A549 (cell line): ENCODE measurements around the gene BBIP1. TPM values are rescaled to one million over a fixed set of nuclear protein-coding genes. Genes with fewer than 3 reads are reported as not detected.

Experiments
- ATAC-seq, 2 experiments: fragments of 200-7000 bp in 1 of 2; fragments of >200 bp in 1 of 2; cut with Nextera tagmentation in 1 of 2; cut with Tn5 transposase in 1 of 2; 3 replicates each; pipeline versions ENCODE4 v1.8.0 to v1.9.1; 2018 to 2020; ENCODE audit warnings: mild to moderate bottlenecking in 1 of 2, moderate library complexity in 1 of 2
- CTCF ChIA-PET: fragments of 300-600 bp; sonication (Branson Sonifier 250); formaldehyde crosslinking; extraction: SDS; loops from one replicate; lab custom pipeline; 2021; ENCODE audit warnings: antibody characterized with exemption, inconsistent platforms; lab: Yijun Ruan, JAX
- POLR2A ChIA-PET: fragments of 350-600 bp; formaldehyde crosslinking; extraction: SDS; loops from one replicate; lab custom pipeline; 2021; ENCODE audit warnings: antibody characterized with exemption, inconsistent platforms; lab: Yijun Ruan, JAX
- DNase-seq, 2 experiments: peaks; one replicate each; pipeline versions ENCODE4 v3.0.0 to v3.0.0-alpha.2; 2011 to 2016; ENCODE audit warnings: low read depth in 1 of 2, low spot score in 1 of 2
- FAIRE-seq: peaks from 2 replicates; lab custom pipeline; 2011; peaks lifted over from hg19 to GRCh38; lab: Jason Lieb, UNC
- H3K27ac ChIP-seq, 2 experiments: fragments of >200 bp; sonication (Bioruptor Twin); formaldehyde crosslinking; 3 replicates each; pipeline ENCODE4 v1.5.1; 2016 to 2017
- H3K4me1 ChIP-seq: fragments of >200 bp; sonication (Bioruptor Twin); formaldehyde crosslinking; 3 replicates; pipeline ENCODE4 v1.6.1; 2016
- H3K4me2 ChIP-seq: fragments of >200 bp; sonication (Bioruptor Twin); formaldehyde crosslinking; 3 replicates; pipeline ENCODE4 v1.6.1; 2016
- H3K4me3 ChIP-seq: fragments of >200 bp; sonication (Bioruptor Twin); formaldehyde crosslinking; 3 replicates; pipeline ENCODE4 v1.5.1; 2016
- H3K9me3 ChIP-seq: fragments of >200 bp; sonication (Bioruptor Twin); formaldehyde crosslinking; 3 replicates; pipeline ENCODE4 v1.6.1; 2016
- CBX2 ChIP-seq: fragments of 200-600 bp; sonication (generic); IDR thresholded peaks from 2 replicates; pipeline ENCODE4 v1.6.1; 2016; ENCODE audit warnings: low read depth, mild to moderate bottlenecking, borderline replicate concordance
- CBX8 ChIP-seq: fragments of 200-600 bp; sonication (generic); IDR thresholded peaks from 2 replicates; pipeline ENCODE4 v1.6.1; 2016
- CEBPB ChIP-seq, 2 experiments: fragments of >200 bp in 1 of 2; sonication (Bioruptor Twin) in 1 of 2; formaldehyde crosslinking in 1 of 2; IDR thresholded peaks; 2 replicates each; pipeline ENCODE4 v1.6.1; 2012 to 2016
- CHD2 ChIP-seq: fragments of 150-350 bp; IDR thresholded peaks from 2 replicates; pipeline ENCODE4 v1.6.1; 2014; ENCODE audit warnings: low read length; ENCODE audit not compliant: partially characterized antibody
- CHD4 ChIP-seq: fragments of 200-600 bp; sonication (generic); IDR thresholded peaks from 2 replicates; pipeline ENCODE4 v1.6.1; 2016; ENCODE audit warnings: antibody characterized with exemption, mild to moderate bottlenecking, borderline replicate concordance
- EHMT2 ChIP-seq: fragments of 200-600 bp; sonication (generic); IDR thresholded peaks from 2 replicates; pipeline ENCODE4 v1.6.1; 2016; ENCODE audit warnings: antibody characterized with exemption, low read depth, mild to moderate bottlenecking, moderate library complexity
- EP300 ChIP-seq, 2 experiments: fragments of >200 bp; sonication (Bioruptor Twin); formaldehyde crosslinking; IDR thresholded peaks; 2 replicates in 1 of 2; 3 replicates in 1 of 2; pipeline ENCODE4 v1.6.1; 2016 to 2017
- ESRRA ChIP-seq: fragments of 150-350 bp; IDR thresholded peaks from 2 replicates; pipeline ENCODE4 v1.6.1; 2014; ENCODE audit warnings: mild to moderate bottlenecking, low read length, borderline replicate concordance
- FOSB ChIP-seq: fragments of 250-450 bp; sonication (Bioruptor Pico); IDR thresholded peaks from 2 replicates; pipeline ENCODE4 v1.5.0; 2020; ENCODE audit warnings: mild to moderate bottlenecking, moderate library complexity
- FOSL2 ChIP-seq, 2 experiments: fragments of 450-650 bp in 1 of 2; fragments of >200 bp in 1 of 2; sonication (Bioruptor Twin) in 1 of 2; formaldehyde crosslinking; IDR thresholded peaks; 2 replicates each; pipeline versions ENCODE4 v1.5.0 to v1.6.1; 2016 to 2020; ENCODE audit warnings: mild to moderate bottlenecking in 1 of 2, moderate library complexity in 1 of 2
- FOXS1 ChIP-seq: fragments of 250-450 bp; sonication (Bioruptor Pico); IDR thresholded peaks from 2 replicates; pipeline ENCODE4 v1.5.0; 2020; ENCODE audit warnings: mild to moderate bottlenecking, moderate library complexity
- JUNB ChIP-seq: fragments of >200 bp; sonication (Bioruptor Twin); formaldehyde crosslinking; IDR thresholded peaks from 2 replicates; pipeline ENCODE4 v1.6.1; 2016
- MAFK ChIP-seq: fragments of 450-650 bp; IDR thresholded peaks from 2 replicates; pipeline ENCODE4 v1.6.1; 2014; ENCODE audit not compliant: partially characterized antibody
- NFE2L2 ChIP-seq: fragments of 150-350 bp; conservative IDR thresholded peaks from 2 replicates; pipeline ENCODE4 v1.6.1; 2014; ENCODE audit warnings: low read length
- NPAS2 ChIP-seq: fragments of 250-450 bp; sonication (Bioruptor Pico); IDR thresholded peaks from 2 replicates; pipeline ENCODE4 v1.8.0; 2022; ENCODE audit warnings: mild to moderate bottlenecking, moderate library complexity, borderline replicate concordance
- POLR2A ChIP-seq: IDR thresholded peaks from 2 replicates; pipeline ENCODE4 v1.6.1; 2012; ENCODE audit warnings: mild to moderate bottlenecking, low read length
- RCOR1 ChIP-seq: fragments of 150-350 bp; IDR thresholded peaks from 2 replicates; pipeline ENCODE4 v1.6.1; 2014; ENCODE audit warnings: antibody characterized with exemption, low read length, low read depth
- SMC3 ChIP-seq: fragments of >200 bp; sonication (Bioruptor Twin); formaldehyde crosslinking; IDR thresholded peaks from 3 replicates; pipeline ENCODE4 v1.6.1; 2018; ENCODE audit warnings: inconsistent platforms
- ZC3H11A ChIP-seq: fragments of 450-650 bp; IDR thresholded peaks from 2 replicates; pipeline ENCODE4 v1.6.1; 2014; ENCODE audit warnings: antibody characterized with exemption, mild to moderate bottlenecking
- ZFP36 ChIP-seq: fragments of 450-650 bp; IDR thresholded peaks from 2 replicates; pipeline ENCODE4 v1.6.1; 2014; ENCODE audit warnings: borderline replicate concordance; ENCODE audit not compliant: partially characterized antibody
- ZNF302 ChIP-seq: fragments of 250-450 bp; sonication (Bioruptor Pico); IDR thresholded peaks from 2 replicates; pipeline ENCODE4 v1.9.0; 2021; ENCODE audit warnings: inconsistent platforms, mild to moderate bottlenecking, moderate library complexity
- WGBS: methylation state at CpG from one replicate; pipeline ENCODE4 v1.1.6; 2017; ENCODE audit errors: missing lambda C conversion rate; 5-methylcytosine and 5-hydroxymethylcytosine counted together
- polyA plus RNA-seq, 4 experiments: library from polyadenylated mRNA; depleted of rRNA in 3 of 4; stranded (reverse); fragments of >200 nt; fragmentation: RNase III in 1 of 4; extraction: RNeasy Plus Mini Kit Qiagen cat#74134 plus additional on column Dnase treatment in 1 of 4; gene quantifications; 2 replicates in 3 of 4; 3 replicates in 1 of 4; pipeline ENCODE4 v1.2.3, GENCODE V29; 2011 to 2017
- TF ChIP-seq, protein P1 (sequence below): fragments of 200-600 bp; sonication (generic); IDR thresholded peaks from 2 replicates; pipeline ENCODE4 v1.6.1; 2016; ENCODE audit warnings: antibody characterized with exemption, mild to moderate bottlenecking, moderate library complexity
- TF ChIP-seq, protein P2 (sequence below): fragments of 450-650 bp; IDR thresholded peaks from 2 replicates; pipeline ENCODE4 v1.6.1; 2014; ENCODE audit warnings: antibody characterized with exemption
- TF ChIP-seq, protein P3 (sequence below): IDR thresholded peaks from 2 replicates; pipeline ENCODE4 v1.6.1; 2012; ENCODE audit warnings: low read depth, borderline replicate concordance
- TF ChIP-seq, protein P4 (sequence below): IDR thresholded peaks from 2 replicates; pipeline ENCODE4 v1.6.1; 2012

The BBIP1 gene
- polyA plus RNA-seq, 2 of the 4 experiments (the other 2 are of a cell fraction), result 57.2 to 83.4 TPM

DNA sequence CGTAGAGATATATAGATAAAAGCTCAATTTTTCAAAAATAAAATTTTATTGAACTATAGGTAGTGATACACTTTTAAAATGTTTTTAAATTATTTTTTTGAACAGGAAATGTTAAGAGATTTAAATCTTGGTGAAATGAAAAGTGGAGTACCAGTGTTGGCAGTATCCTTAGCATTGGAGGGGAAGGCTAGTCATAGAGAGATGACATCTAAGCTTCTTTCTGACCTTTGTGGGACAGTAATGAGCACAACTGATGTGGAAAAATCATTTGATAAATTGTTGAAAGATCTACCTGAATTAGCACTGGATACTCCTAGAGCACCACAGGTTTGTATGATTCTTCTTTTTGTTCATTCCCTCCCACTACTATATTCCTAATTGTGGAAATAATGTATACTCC, 31.4 kb downstream of the BBIP1 start (continued):
- TF ChIP-seq, protein P1, sequence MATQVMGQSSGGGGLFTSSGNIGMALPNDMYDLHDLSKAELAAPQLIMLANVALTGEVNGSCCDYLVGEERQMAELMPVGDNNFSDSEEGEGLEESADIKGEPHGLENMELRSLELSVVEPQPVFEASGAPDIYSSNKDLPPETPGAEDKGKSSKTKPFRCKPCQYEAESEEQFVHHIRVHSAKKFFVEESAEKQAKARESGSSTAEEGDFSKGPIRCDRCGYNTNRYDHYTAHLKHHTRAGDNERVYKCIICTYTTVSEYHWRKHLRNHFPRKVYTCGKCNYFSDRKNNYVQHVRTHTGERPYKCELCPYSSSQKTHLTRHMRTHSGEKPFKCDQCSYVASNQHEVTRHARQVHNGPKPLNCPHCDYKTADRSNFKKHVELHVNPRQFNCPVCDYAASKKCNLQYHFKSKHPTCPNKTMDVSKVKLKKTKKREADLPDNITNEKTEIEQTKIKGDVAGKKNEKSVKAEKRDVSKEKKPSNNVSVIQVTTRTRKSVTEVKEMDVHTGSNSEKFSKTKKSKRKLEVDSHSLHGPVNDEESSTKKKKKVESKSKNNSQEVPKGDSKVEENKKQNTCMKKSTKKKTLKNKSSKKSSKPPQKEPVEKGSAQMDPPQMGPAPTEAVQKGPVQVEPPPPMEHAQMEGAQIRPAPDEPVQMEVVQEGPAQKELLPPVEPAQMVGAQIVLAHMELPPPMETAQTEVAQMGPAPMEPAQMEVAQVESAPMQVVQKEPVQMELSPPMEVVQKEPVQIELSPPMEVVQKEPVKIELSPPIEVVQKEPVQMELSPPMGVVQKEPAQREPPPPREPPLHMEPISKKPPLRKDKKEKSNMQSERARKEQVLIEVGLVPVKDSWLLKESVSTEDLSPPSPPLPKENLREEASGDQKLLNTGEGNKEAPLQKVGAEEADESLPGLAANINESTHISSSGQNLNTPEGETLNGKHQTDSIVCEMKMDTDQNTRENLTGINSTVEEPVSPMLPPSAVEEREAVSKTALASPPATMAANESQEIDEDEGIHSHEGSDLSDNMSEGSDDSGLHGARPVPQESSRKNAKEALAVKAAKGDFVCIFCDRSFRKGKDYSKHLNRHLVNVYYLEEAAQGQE, result no peak
- TF ChIP-seq FOSB (CRISPR knock-in tag) (no peak), RCOR1 (no peak), POLR2A (no peak)
- TF ChIP-seq, all 56 proteins: peak for 0

DNA sequence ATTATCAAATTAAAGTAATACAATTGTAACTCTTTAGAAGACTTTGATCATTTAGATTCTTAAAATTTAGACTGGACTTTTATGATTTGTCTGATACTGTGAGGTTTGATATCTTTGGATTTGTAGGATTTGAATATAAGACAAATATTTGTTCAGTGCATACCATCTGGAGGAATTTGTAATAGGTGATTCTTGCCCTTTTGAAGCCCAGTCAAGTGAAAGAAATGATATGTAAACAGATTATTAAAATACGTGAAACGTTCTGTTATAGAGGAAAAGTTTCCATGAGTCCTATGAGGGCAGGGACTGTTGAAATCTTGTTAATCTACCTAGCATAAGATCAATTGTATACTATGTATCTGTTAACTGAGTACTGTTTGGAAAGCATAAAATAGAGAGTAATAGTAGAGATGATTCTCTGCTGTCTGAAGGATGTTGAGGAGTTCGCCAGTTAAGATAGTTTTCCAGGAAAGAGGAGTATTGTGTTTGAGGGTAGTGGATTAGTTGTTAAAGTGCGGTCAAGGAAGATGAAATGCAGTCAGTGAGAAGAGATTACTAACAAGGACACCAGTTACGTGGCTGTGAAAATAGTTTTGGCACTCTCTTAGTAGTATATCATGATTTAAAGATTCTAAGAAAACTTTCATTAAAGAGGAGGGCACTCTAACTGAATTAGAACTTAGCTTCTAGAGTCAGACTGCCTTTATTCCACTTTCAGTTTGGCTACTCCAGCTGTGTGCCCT, 32.9 kb downstream of the BBIP1 start:
- 40% methylated on average over 5 of the region's 5 CpGs for WGBS
- POLR2A ChIA-PET, result no interaction called here
- H3K9me3 ChIP-seq, result no peaks in the 10 kb centered on the region
- TF ChIP-seq CHD2 (no peak), CBX8 (no peak), ZC3H11A (no peak), NFE2L2 (no peak), EP300 (IDR thresholded peaks at IDR 0.05) (no peak), ZNF302 (CRISPR knock-in tag) (no peak), FOXS1 (CRISPR knock-in tag) (no peak), JUNB (no peak), CBX2 (no peak), MAFK (no peak), NPAS2 (CRISPR knock-in tag) (no peak), CEBPB (IDR thresholded peaks at IDR 0.05) (no peak)
- TF ChIP-seq, protein P2, sequence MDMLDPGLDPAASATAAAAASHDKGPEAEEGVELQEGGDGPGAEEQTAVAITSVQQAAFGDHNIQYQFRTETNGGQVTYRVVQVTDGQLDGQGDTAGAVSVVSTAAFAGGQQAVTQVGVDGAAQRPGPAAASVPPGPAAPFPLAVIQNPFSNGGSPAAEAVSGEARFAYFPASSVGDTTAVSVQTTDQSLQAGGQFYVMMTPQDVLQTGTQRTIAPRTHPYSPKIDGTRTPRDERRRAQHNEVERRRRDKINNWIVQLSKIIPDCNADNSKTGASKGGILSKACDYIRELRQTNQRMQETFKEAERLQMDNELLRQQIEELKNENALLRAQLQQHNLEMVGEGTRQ, result no peak
- TF ChIP-seq, protein P3, sequence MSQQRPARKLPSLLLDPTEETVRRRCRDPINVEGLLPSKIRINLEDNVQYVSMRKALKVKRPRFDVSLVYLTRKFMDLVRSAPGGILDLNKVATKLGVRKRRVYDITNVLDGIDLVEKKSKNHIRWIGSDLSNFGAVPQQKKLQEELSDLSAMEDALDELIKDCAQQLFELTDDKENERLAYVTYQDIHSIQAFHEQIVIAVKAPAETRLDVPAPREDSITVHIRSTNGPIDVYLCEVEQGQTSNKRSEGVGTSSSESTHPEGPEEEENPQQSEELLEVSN, result no peak
- TF ChIP-seq, protein P4, sequence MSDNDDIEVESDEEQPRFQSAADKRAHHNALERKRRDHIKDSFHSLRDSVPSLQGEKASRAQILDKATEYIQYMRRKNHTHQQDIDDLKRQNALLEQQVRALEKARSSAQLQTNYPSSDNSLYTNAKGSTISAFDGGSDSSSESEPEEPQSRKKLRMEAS, result no peak
- TF ChIP-seq, all 56 proteins: peak for 0
- peak overlapping the region; percentile 65 for H3K4me2 ChIP-seq
- DNase-seq, result no peak
- CTCF ChIA-PET, result interaction anchor here (0.5 to 2.5 kb wide), 7 partner anchors 9 to 140 kb away, joined by 3 to 13 read pairs (median 4); no protein-coding TSS in a partner anchor
- H3K4me3 ChIP-seq, result no peak overlapping the region
- no peak for FAIRE-seq
- ATAC-seq, result peak in 1 of 2 experiments; percentile 44; a peak in 4 of 6 replicates
- peaks cover 32% of the 10 kb centered on the region for H3K4me1 ChIP-seq
- peak overlapping the region; percentile 25 to 70; a peak in 4 of 6 replicates for H3K27ac ChIP-seq

DNA sequence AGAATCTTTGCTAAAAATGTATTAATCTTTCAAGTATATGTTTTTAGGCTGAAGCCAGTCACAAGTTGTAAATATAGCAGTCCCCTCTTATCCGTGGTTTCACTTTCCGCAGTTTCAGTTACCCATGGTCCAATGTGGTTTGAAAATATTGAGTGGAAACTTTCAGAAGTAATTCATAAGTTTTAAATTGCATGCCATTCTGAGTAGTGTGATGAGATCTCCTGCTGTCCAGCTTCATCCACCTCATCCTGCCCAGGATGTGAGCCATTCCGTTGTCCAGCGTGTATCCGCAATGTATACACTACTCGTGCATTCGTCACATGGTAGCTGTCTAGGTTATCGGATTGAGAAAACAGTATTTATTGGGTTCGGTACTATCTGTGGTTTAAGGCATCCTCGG, 35.1 kb downstream of the BBIP1 start:
- H3K4me2 ChIP-seq, result no peak overlapping the region
- no peak overlapping the region for H3K4me3 ChIP-seq
- ChIA-PET POLR2A (interaction anchor here (1.2 kb wide), 2 partner anchors 11 to 13 kb away, joined by 3 read pairs; no protein-coding TSS in a partner anchor), CTCF (interaction anchor here (1.1 to 2.7 kb wide), 2 partner anchors 9 to 15 kb away, joined by 3 to 16 read pairs; no protein-coding TSS in a partner anchor)
- H3K9me3 ChIP-seq, result no peaks in the 10 kb centered on the region
- ATAC-seq, result no peak
- no peak for DNase-seq
- peaks cover 32% of the 10 kb centered on the region for H3K4me1 ChIP-seq
- no peak for FAIRE-seq
- WGBS, result 91% methylated on average over 10 of the region's 10 CpGs
- no peak overlapping the region for H3K27ac ChIP-seq
- no peak for TF ChIP-seq SMC3
- TF ChIP-seq FOSL2 (IDR thresholded peaks at IDR 0.05), result no peak
- TF ChIP-seq FOSL2 (CRISPR knock-in tag; IDR thresholded peaks at IDR 0.05), result no peak
- no peak for TF ChIP-seq CHD4
- TF ChIP-seq, protein P2, result no peak
- no peak for TF ChIP-seq EHMT2
- no peak for TF ChIP-seq POLR2A
- no peak for TF ChIP-seq ZNF302 (CRISPR knock-in tag)
- no peak for TF ChIP-seq EP300 (IDR thresholded peaks at IDR 0.05)
- TF ChIP-seq ZFP36, result no peak
- no peak for TF ChIP-seq ESRRA
- TF ChIP-seq CBX2, result no peak
- TF ChIP-seq, protein P3, result no peak
